H1 (cell line): ENCODE results near the gene TNS2. TPM values are rescaled to one million over a fixed set of nuclear protein-coding genes. Genes with fewer than 3 reads are reported as not detected.

ENCODE experiments used
- CTCF ChIA-PET: fragments of 300-600 bp; sonication (Branson Sonifier 250); formaldehyde crosslinking; loops from one replicate; lab custom pipeline; 2021; ENCODE audit not compliant: partially characterized antibody; lab: Charles Lee
- POLR2A ChIA-PET: fragments of 300-600 bp; sonication (Branson Sonifier 250); formaldehyde crosslinking; loops from one replicate; lab custom pipeline; 2021; ENCODE audit warnings: inconsistent platforms; ENCODE audit not compliant: partially characterized antibody; lab: Charles Lee
- DNase-seq, 2 experiments: peaks; one replicate each; pipeline versions ENCODE4 v3.0.0 to v3.0.0-alpha.2; 2010 to 2022; ENCODE audit warnings: low spot score in 2 of 2, low read depth in 1 of 2, mixed read lengths in 1 of 2
- FAIRE-seq: peaks from 2 replicates; lab custom pipeline; 2011; peaks lifted over from hg19 to GRCh38; lab: Jason Lieb, UNC
- H2AFZ ChIP-seq: 2 replicates; pipeline ENCODE4 v1.8.1; 2012; ENCODE audit warnings: low read length, inconsistent platforms
- H2AK5ac ChIP-seq: 2 replicates; pipeline ENCODE4 v1.6.1; 2013; ENCODE audit warnings: low read depth, low read length
- H2BK120ac ChIP-seq: replicated peaks from 2 replicates; pipeline ENCODE3; 2013; ENCODE audit warnings: low read depth, low read length, inconsistent platforms
- H2BK12ac ChIP-seq: 2 replicates; pipeline ENCODE4 v1.6.1; 2013; ENCODE audit warnings: low read depth, low read length
- H2BK15ac ChIP-seq: 2 replicates; pipeline ENCODE4 v1.6.1; 2013; ENCODE audit warnings: low read length
- H2BK20ac ChIP-seq: 2 replicates; pipeline ENCODE4 v1.6.1; 2013; ENCODE audit warnings: low read length
- H2BK5ac ChIP-seq: 2 replicates; pipeline ENCODE4 v1.6.1; 2013; ENCODE audit warnings: low read depth, low read length
- H3K14ac ChIP-seq: 2 replicates; pipeline ENCODE4 v1.6.1; 2013; ENCODE audit warnings: inconsistent platforms; ENCODE audit not compliant: insufficient read length
- H3K18ac ChIP-seq: 2 replicates; pipeline ENCODE4 v1.6.1; 2013; ENCODE audit warnings: low read length; ENCODE audit errors: extremely low read depth
- H3K23ac ChIP-seq: 2 replicates; pipeline ENCODE4 v1.6.1; 2013; ENCODE audit warnings: inconsistent platforms; ENCODE audit not compliant: insufficient read length
- H3K23me2 ChIP-seq: 2 replicates; pipeline ENCODE4 v1.6.1; 2013; ENCODE audit warnings: low read depth, low read length
- H3K27ac ChIP-seq: 2 replicates; pipeline ENCODE4 v1.6.1; 2011; ENCODE audit warnings: low read depth, low read length, inconsistent platforms
- H3K27me3 ChIP-seq, 4 experiments: replicated peaks in 1 of 4; 1 replicate in 1 of 4; 2 replicates in 3 of 4; pipeline versions ENCODE4 v1.6.1 to v1.8.1; 2011 to 2013; ENCODE audit warnings: low read length in 3 of 4, mild to moderate bottlenecking in 3 of 4, inconsistent platforms in 2 of 4, mixed read lengths in 2 of 4, moderate library complexity in 1 of 4; ENCODE audit not compliant: control insufficient read depth in 3 of 4, insufficient read depth in 3 of 4; ENCODE audit errors: extremely low read depth in 1 of 4
- H3K36me3 ChIP-seq, 4 experiments: 2 replicates each; pipeline versions ENCODE4 v1.6.1 to v1.8.1; 2011 to 2013; ENCODE audit warnings: mild to moderate bottlenecking in 4 of 4, low read length in 3 of 4, moderate library complexity in 2 of 4, control low read depth in 1 of 4, inconsistent platforms in 1 of 4; ENCODE audit not compliant: insufficient read depth in 4 of 4, control insufficient read depth in 2 of 4
- H3K4ac ChIP-seq: replicated peaks from 2 replicates; pipeline ENCODE3; 2013; ENCODE audit warnings: low read length, low read depth, mixed read lengths, inconsistent platforms; ENCODE audit not compliant: insufficient read length
- H3K4me1 ChIP-seq, 4 experiments: replicated peaks in 1 of 4; 1 replicate in 1 of 4; 2 replicates in 3 of 4; pipeline versions ENCODE4 v1.6.1 to v1.8.1; 2011 to 2013; ENCODE audit warnings: low read length in 3 of 4, inconsistent platforms in 2 of 4, mixed read lengths in 1 of 4; ENCODE audit not compliant: insufficient read depth in 4 of 4, control insufficient read depth in 3 of 4
- H3K4me2 ChIP-seq, 2 experiments: 2 replicates each; pipeline versions ENCODE4 v1.6.1 to v1.8.1; 2011 to 2013; ENCODE audit warnings: low read depth in 2 of 2, low read length in 2 of 2, control low read depth in 1 of 2, inconsistent platforms in 1 of 2, mild to moderate bottlenecking in 1 of 2; ENCODE audit not compliant: insufficient read depth in 1 of 2
- H3K4me3 ChIP-seq, 4 experiments: fragments of 200-600, 300-600 bp in 1 of 4; sonication (generic), shearing (Covaris generic), sonication (Bioruptor Twin) in 1 of 4; 2 replicates each; pipeline versions ENCODE4 v1.5.1 to v1.8.1; 2011 to 2016; ENCODE audit warnings: low read length in 4 of 4, low read depth in 3 of 4, control low read depth in 2 of 4, inconsistent platforms in 2 of 4, mild to moderate bottlenecking in 2 of 4, mixed read lengths in 1 of 4, moderate library complexity in 1 of 4; ENCODE audit not compliant: insufficient read depth in 2 of 4; ENCODE audit errors: extremely low read depth in 1 of 4
- H3K56ac ChIP-seq: replicated peaks from 2 replicates; pipeline ENCODE3; 2013; ENCODE audit warnings: low read depth, mild to moderate bottlenecking, mixed read lengths, low read length, inconsistent platforms; ENCODE audit not compliant: insufficient read length
- H3K79me1 ChIP-seq: 2 replicates; pipeline ENCODE4 v1.6.1; 2013; ENCODE audit warnings: low read depth, low read length, control low read depth
- H3K79me2 ChIP-seq, 2 experiments: 2 replicates each; pipeline versions ENCODE4 v1.6.1 to v1.8.1; 2012 to 2013; ENCODE audit warnings: low read length in 2 of 2, mild to moderate bottlenecking in 2 of 2, inconsistent platforms in 1 of 2; ENCODE audit not compliant: insufficient read depth in 2 of 2, control insufficient read depth in 1 of 2
- H3K9ac ChIP-seq, 4 experiments: replicated peaks in 1 of 4; 1 replicate in 1 of 4; 2 replicates in 3 of 4; pipeline versions ENCODE4 v1.6.1 to v1.8.1; 2011 to 2013; ENCODE audit warnings: low read depth in 3 of 4, low read length in 3 of 4, control low read depth in 2 of 4, mild to moderate bottlenecking in 2 of 4, moderate library complexity in 2 of 4, inconsistent platforms in 1 of 4; ENCODE audit errors: extremely low read depth in 1 of 4
- H3K9me3 ChIP-seq, 2 experiments: 2 replicates each; pipeline versions ENCODE4 v1.6.1 to v1.8.1; 2012 to 2013; ENCODE audit warnings: mild to moderate bottlenecking in 2 of 2, moderate library complexity in 2 of 2, control low read depth in 1 of 2, inconsistent platforms in 1 of 2, low read depth in 1 of 2, low read length in 1 of 2, mixed read lengths in 1 of 2; ENCODE audit not compliant: insufficient read depth in 2 of 2
- H4K20me1 ChIP-seq, 2 experiments: replicated peaks in 1 of 2; 2 replicates each; pipeline versions ENCODE3 to v1.8.1; 2011 to 2013; ENCODE audit warnings: inconsistent platforms in 2 of 2, low read length in 2 of 2, mild to moderate bottlenecking in 1 of 2; ENCODE audit not compliant: insufficient read depth in 2 of 2, control insufficient read depth in 1 of 2
- H4K5ac ChIP-seq: 2 replicates; pipeline ENCODE4 v1.6.1; 2013; ENCODE audit warnings: low read length, low read depth, mixed read lengths, inconsistent platforms; ENCODE audit not compliant: insufficient read length
- H4K8ac ChIP-seq: 2 replicates; pipeline ENCODE4 v1.8.0; 2013; ENCODE audit warnings: mild to moderate bottlenecking, moderate library complexity, low read length, inconsistent platforms; ENCODE audit not compliant: insufficient read depth; ENCODE audit errors: extremely low read depth
- H4K91ac ChIP-seq: replicated peaks from 2 replicates; pipeline ENCODE3; 2013; ENCODE audit warnings: low read length, mixed read lengths, inconsistent platforms; ENCODE audit not compliant: insufficient read length
- ATF2 ChIP-seq: IDR thresholded peaks from 2 replicates; pipeline ENCODE4 v1.6.1; 2012; ENCODE audit warnings: low read length, inconsistent platforms
- CREB1 ChIP-seq: IDR thresholded peaks from 2 replicates; pipeline ENCODE4 v1.6.1; 2012; ENCODE audit warnings: inconsistent platforms
- MAFK ChIP-seq: IDR thresholded peaks from 2 replicates; pipeline ENCODE4 v1.6.1; 2012; ENCODE audit warnings: low read depth, mild to moderate bottlenecking, improper control_type of control experiment, low read length
- SUZ12 ChIP-seq: fragments of 200-600 bp; sonication (generic); IDR thresholded peaks from 2 replicates; pipeline ENCODE4 v1.6.1; 2012; ENCODE audit warnings: mild to moderate bottlenecking, inconsistent platforms, low read length, moderate library complexity, mixed read lengths
- TCF12 ChIP-seq: IDR thresholded peaks from 2 replicates; pipeline ENCODE4 v1.6.1; 2011; ENCODE audit warnings: low read depth, mild to moderate bottlenecking, low read length
- YY1 ChIP-seq: IDR thresholded peaks from 2 replicates; pipeline ENCODE4 v1.6.1; 2011; ENCODE audit warnings: low read depth, mild to moderate bottlenecking, low read length
- WGBS, 2 experiments: shearing (Covaris generic) in 1 of 2; methylation state at CpG; one replicate each; pipeline versions ENCODE4 v1.1.6 to v1.1.7; 2013 to 2015; ENCODE audit warnings: low lambda C conversion rate in 2 of 2, mixed read lengths in 2 of 2, inconsistent platforms in 1 of 2, low coverage in 1 of 2, missing lambda C conversion rate in 1 of 2; ENCODE audit not compliant: insufficient replicate concordance in 2 of 2, insufficient coverage in 1 of 2, insufficient read length in 1 of 2; ENCODE audit errors: extremely low coverage in 1 of 2, missing lambda C conversion rate in 1 of 2; 5-methylcytosine and 5-hydroxymethylcytosine counted together
- polyA plus RNA-seq, 7 experiments: library from polyadenylated mRNA; depleted of rRNA in 3 of 7; stranded (reverse) in 5 of 7; unstranded in 2 of 7; fragments of >200 nt in 5 of 7; fragments of 200-250 nt in 2 of 7; gene quantifications; 1 replicate in 5 of 7; 2 replicates in 1 of 7; 4 replicates in 1 of 7; pipeline versions ENCODE4 v1.2.1 to v1.2.3, GENCODE V29; 2011 to 2013; ENCODE audit warnings: missing spikeins in 2 of 7, mixed read lengths in 2 of 7
- total RNA-seq: library from RNA; stranded (reverse); fragmentation: NEBNext Ultra II Directional; extraction: Animal tissue kit (Norgen Biotek cat#: 25700); gene quantifications from 2 replicates; pipeline ENCODE4 v1.2.1, GENCODE V29; 2021

The TNS2 gene
- total and polyA plus RNA-seq, 2 of the 8 experiments (the other 6 are each of a cell fraction or from before 2014, with no cell fraction given), result 2.8 to 4.7 TPM

- Histone ChIP-seq H3K79me2 (no peaks in the 10 kb centered on the region), H3K4me3 (no peak overlapping the region), H3K36me3 (no peaks in the 10 kb centered on the region), H2BK15ac (no peak overlapping the region), H3K4me1 (peaks cover 0 to 3% (median 2%) of the 10 kb centered on the region in 4 experiments; a peak in 3 of 7 replicates), H4K20me1 (no peaks in the 10 kb centered on the region), H2AFZ (no peak overlapping the region), H2BK20ac (no peak overlapping the region), H4K8ac (no peak overlapping the region), H2BK12ac (no peak overlapping the region), H3K56ac (no peak overlapping the region), H3K27me3 (peaks cover 0 to 6% (median 3%) of the 10 kb centered on the region in 4 experiments; a peak in 4 of 7 replicates), H2BK5ac (no peak overlapping the region), H3K4me2 (no peak overlapping the region), H3K14ac (no peak overlapping the region), H3K79me1 (no peaks in the 10 kb centered on the region), H2AK5ac (no peak overlapping the region), H4K91ac (no peak overlapping the region), H2BK120ac (no peak overlapping the region), H4K5ac (no peak overlapping the region), H3K9ac (no peak overlapping the region), H3K27ac (no peak overlapping the region), H3K18ac (no peak overlapping the region), H3K4ac (no peak overlapping the region), H3K9me3 (no peaks in the 10 kb centered on the region), H3K23me2 (peaks cover 10% of the 10 kb centered on the region; the same call in 1 of the 2 replicates), H3K23ac (no peak overlapping the region)
- no peak for TF ChIP-seq CREB1
- TF ChIP-seq ATF2, result no peak
- TF ChIP-seq MAFK, result no peak
- TF ChIP-seq SUZ12, result no peak
- no peak for TF ChIP-seq TCF12
- TF ChIP-seq YY1, result no peak
- FAIRE-seq (no peak), DNase-seq (no peak)
- WGBS, 2 experiments, result 79% methylated on average over 2 of the region's 2 CpGs; no CpG with 5 or more reads in 1 of the 2 experiments
- POLR2A ChIA-PET, result interaction anchor here (1.2 kb wide), 1 partner anchor 34 kb away, joined by 3 read pairs; no protein-coding TSS in a partner anchor
- CTCF ChIA-PET, result interaction anchor here (19.0 kb wide), 1 partner anchor 17 kb away, joined by 240 read pairs; no protein-coding TSS in a partner anchor
Observed at GRCh38 chr12:53082637-53083175, 32.8 kb downstream of the TNS2 start.
